GM23248 (cell line): Measurements from ENCODE around the gene ELAVL2.

Experiments
- EZH2 ChIP-seq: fragments of 200-600 bp; sonication (generic); IDR thresholded peaks from 2 replicates; pipeline ENCODE4 v1.6.1; 2018; ENCODE audit warnings: antibody characterized with exemption, mild to moderate bottlenecking; ENCODE audit not compliant: insufficient read depth, poor library complexity, severe bottlenecking
- EZH2phosphoT487 ChIP-seq: fragments of 200-600 bp; sonication (generic); IDR thresholded peaks from 2 replicates; pipeline ENCODE4 v1.6.1; 2018; ENCODE audit warnings: antibody characterized with exemption, moderate library complexity, mild to moderate bottlenecking, low read depth; ENCODE audit not compliant: insufficient read depth

DNA sequence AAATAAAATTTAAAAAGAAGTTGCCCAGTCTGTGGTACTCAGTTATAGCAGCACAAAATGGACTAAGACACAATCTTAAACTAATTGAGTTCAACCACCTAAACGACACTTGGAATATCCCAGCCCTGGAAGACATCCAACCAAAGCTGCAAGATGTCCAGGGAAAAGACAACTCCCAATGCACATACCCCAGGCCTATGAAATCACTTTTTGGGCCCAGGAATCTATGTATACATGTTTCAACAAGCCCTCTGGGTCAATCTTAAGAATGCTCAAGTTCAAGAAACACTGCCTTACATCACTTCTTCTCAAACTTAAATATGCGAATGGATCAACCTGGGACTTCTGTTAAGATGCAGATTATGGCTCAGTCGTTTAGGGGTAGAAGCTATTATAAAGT is 148.6 kb downstream of the ELAVL2 start:
- TF ChIP-seq EZH2phosphoT487 (no peak), EZH2 (no peak)
